Nephron (organoid): ENCODE measurements around the gene CUL9.

Experiments
- H3K27ac Mint-ChIP-seq, 3 experiments: 2 replicates each; pipeline ENCODE4 v1.8.0; 2020; ENCODE audit warnings: mixed read lengths in 3 of 3, mild to moderate bottlenecking in 2 of 3, moderate library complexity in 1 of 3
- H3K27me3 Mint-ChIP-seq: 2 replicates; pipeline ENCODE4 v1.8.0; 2021; ENCODE audit warnings: low read depth, mild to moderate bottlenecking, moderate library complexity, mixed read lengths
- H3K36me3 Mint-ChIP-seq: 2 replicates; pipeline ENCODE4 v1.8.0; 2020; ENCODE audit warnings: low read depth, mixed read lengths
- H3K4me1 Mint-ChIP-seq: 2 replicates; pipeline ENCODE4 v1.8.0; 2020; ENCODE audit warnings: mixed read lengths
- H3K4me3 Mint-ChIP-seq, 3 experiments: 2 replicates each; pipeline ENCODE4 v1.8.0; 2020; ENCODE audit warnings: mild to moderate bottlenecking in 3 of 3, mixed read lengths in 3 of 3, moderate library complexity in 2 of 3
- H3K9me3 Mint-ChIP-seq: 2 replicates; pipeline ENCODE4 v1.8.0; 2020; ENCODE audit warnings: mixed read lengths
- CTCF ChIP-seq, 3 experiments: fragments of 200-600 bp; sonication (generic); IDR thresholded peaks; one replicate each; pipeline ENCODE4 v1.5.0; 2021; ENCODE audit warnings: antibody characterized with exemption in 3 of 3; ENCODE audit not compliant: unreplicated experiment in 3 of 3

CUL9 gene

GRCh38 chr6:43187821-43188220 is 5.8 kb downstream of the CUL9 start:
- Mint-ChIP-seq H3K9me3 (no peaks in the 10 kb centered on the region), H3K36me3 (peaks cover 42% of the 10 kb centered on the region), H3K4me3 (no peak overlapping the region), H3K4me1 (peaks cover 14% of the 10 kb centered on the region), H3K27me3 (no peaks in the 10 kb centered on the region), H3K27ac (no peak overlapping the region)
- TF ChIP-seq CTCF (IDR thresholded peaks at IDR 0.05; ENCODE audit: unreplicated experiment in 3 of 3) = no peak

DNA sequence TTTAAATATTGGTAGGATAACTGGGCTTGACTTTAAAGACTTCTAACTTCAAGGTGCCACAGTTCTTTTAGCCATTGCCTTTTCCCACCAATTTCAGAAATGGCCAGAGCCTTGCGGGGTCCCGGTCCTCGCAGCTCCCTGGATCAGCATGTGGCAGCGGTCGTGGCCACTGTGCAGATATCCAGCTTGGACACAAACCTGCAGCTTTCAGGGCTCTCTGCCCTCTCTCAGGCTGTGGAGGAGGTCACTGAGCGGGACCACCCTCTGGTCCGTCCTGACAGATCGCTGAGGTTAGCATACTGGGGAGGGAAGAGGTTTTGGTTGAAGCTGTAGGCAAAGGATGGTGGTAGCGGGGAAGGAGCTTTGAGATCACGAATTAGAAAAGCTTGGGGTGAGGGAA is 6.4 kb downstream of the CUL9 start:
- Mint-ChIP-seq H3K4me3 (no peak overlapping the region), H3K4me1 (peaks cover 8% of the 10 kb centered on the region), H3K27ac (no peak overlapping the region), H3K36me3 (peaks cover 48% of the 10 kb centered on the region), H3K27me3 (no peaks in the 10 kb centered on the region), H3K9me3 (no peaks in the 10 kb centered on the region)
- TF ChIP-seq CTCF (IDR thresholded peaks at IDR 0.05; ENCODE audit: unreplicated experiment in 3 of 3) = no peak

DNA sequence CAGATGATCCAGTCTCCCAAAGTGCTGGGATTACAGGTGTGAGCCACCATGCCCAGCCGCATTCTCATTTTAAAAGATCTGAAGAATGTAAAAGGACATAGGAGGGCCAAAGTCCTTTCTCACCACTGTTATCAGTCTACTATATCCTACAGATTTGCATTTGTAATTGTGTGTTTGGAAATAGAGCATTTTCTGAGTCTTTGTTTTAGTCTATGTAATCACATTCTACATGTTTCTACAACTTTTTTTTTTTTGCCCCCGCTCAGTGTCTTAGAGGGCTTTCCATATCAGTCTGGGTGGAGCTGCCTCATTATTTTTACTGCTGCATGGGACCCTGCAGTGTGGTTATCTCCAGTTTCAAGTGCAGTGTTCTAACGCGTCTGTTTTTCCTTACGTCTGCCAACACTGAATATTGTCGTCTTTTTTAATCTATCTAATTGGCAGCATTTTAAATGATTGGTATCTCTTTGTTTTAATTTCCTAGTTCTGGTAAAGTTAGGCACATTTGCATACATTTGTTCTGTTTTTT is 7.8 kb downstream of the CUL9 start:
- no peak overlapping the region for H3K27ac Mint-ChIP-seq
- H3K27me3 Mint-ChIP-seq = no peaks in the 10 kb centered on the region
- H3K36me3 Mint-ChIP-seq = peaks cover 52% of the 10 kb centered on the region
- H3K4me3 Mint-ChIP-seq = no peak overlapping the region
- no peaks in the 10 kb centered on the region for H3K9me3 Mint-ChIP-seq
- TF ChIP-seq CTCF (IDR thresholded peaks at IDR 0.05; ENCODE audit: unreplicated experiment in 3 of 3) = no peak
- no peaks in the 10 kb centered on the region for H3K4me1 Mint-ChIP-seq

GRCh38 chr6:43192911-43193310 is 10.9 kb downstream of the CUL9 start:
- Mint-ChIP-seq H3K27me3 (no peaks in the 10 kb centered on the region), H3K4me3 (no peak overlapping the region), H3K9me3 (no peaks in the 10 kb centered on the region), H3K36me3 (peaks cover 53% of the 10 kb centered on the region), H3K27ac (no peak overlapping the region), H3K4me1 (no peaks in the 10 kb centered on the region)
- TF ChIP-seq CTCF (IDR thresholded peaks at IDR 0.05; ENCODE audit: unreplicated experiment in 3 of 3) = no peak

DNA sequence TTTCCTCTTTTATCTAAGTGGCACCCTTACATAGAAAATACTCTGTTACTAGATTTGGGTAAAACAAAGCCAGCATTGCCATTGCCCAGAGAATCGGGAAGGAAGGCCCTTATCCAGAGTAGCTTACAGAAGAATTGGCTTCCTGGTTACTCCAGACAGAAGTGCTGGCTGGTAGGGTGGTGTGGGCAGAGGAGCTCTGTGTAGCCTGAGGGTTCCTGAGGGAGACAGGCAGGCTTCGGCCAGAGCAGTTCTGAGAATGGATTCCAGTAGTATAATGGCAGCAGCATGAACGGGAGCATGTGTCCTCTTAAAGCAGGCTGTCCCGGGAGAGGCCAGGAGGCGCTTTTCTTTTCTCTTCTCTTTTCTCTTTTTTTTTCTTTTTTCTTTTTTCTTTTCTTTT is 11.9 kb downstream of the CUL9 start:
- H3K27ac Mint-ChIP-seq = no peak overlapping the region
- no peak overlapping the region for H3K4me3 Mint-ChIP-seq
- no peak for TF ChIP-seq CTCF (IDR thresholded peaks at IDR 0.05; ENCODE audit: unreplicated experiment in 3 of 3)
- H3K9me3 Mint-ChIP-seq = no peaks in the 10 kb centered on the region
- H3K27me3 Mint-ChIP-seq = no peaks in the 10 kb centered on the region
- H3K36me3 Mint-ChIP-seq = peaks cover 44% of the 10 kb centered on the region
- no peaks in the 10 kb centered on the region for H3K4me1 Mint-ChIP-seq

DNA sequence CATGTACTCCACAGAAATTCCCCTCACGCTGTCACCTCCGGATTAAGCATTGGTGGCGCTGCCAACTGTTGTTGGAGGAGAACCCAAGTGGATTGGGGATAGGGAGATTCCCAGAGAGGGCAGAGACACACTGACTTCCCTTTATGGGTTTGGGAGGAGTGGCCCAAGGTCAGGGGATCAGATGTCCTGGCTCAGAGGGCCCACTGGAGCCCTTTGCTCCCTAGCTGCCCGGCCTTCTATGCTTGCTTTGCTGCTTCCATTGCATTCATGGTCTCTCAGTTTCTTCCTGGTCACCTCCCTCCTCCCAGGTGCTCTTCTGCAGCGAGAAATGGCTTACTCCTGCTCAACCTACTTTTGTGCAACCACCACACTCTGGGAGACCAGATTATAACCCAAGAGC is 14.3 kb downstream of the CUL9 start:
- no peaks in the 10 kb centered on the region for H3K9me3 Mint-ChIP-seq
- H3K4me3 Mint-ChIP-seq = no peak overlapping the region
- H3K36me3 Mint-ChIP-seq = peaks cover 54% of the 10 kb centered on the region
- no peak overlapping the region for H3K27ac Mint-ChIP-seq
- no peaks in the 10 kb centered on the region for H3K27me3 Mint-ChIP-seq
- no peak for TF ChIP-seq CTCF (IDR thresholded peaks at IDR 0.05; ENCODE audit: unreplicated experiment in 3 of 3)
- H3K4me1 Mint-ChIP-seq = no peaks in the 10 kb centered on the region
